ENCODE measurements around the gene DDX50. TPM values are rescaled to one million over a fixed set of nuclear protein-coding genes. Genes with fewer than 3 reads are reported as not detected.
A peak's percentile ranks its signal among the peaks of the same experiment; 100 is the strongest.
"Not testable (repeated sequence)": the region's sequence is repeated elsewhere in the genome, so short reads cannot be mapped to it uniquely, and the experiment has no call there.

DDX50 gene
- polyA plus RNA-seq, 1 experiment = 60.8 TPM

DNA sequence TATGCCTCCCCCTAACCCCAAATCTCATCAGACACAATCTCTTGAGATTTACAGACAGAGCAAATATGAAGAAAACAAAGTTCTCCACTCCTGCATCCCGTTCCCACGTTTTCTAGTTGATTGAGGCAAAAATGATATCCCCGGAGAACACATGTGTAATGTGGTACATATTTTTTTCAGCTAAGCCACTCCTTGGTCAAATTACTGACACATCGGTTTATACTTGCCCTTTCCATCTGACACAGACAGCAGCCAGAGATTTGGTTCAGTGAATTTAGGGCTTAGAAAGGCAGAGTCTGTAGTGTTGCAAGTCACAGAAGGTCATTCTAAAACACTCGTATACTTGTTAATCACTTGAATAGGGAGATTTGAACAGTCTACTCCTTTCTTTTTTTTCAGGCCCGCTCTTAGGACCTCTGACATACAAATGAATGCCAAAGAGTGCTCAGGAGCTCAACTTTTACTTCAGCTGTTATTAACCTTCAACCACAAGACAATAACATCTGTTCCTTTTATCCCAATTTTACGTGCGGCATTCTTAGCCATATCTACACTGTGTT lies 1.8 kb upstream of the DDX50 start:
- H3K27me3 ChIP-seq (ENCODE audit: control insufficient read depth, insufficient read depth, low read length) = no peaks in the 10 kb centered on the region
- no peak overlapping the region for H3K4me3 ChIP-seq (ENCODE audit: low read depth, low read length)
- no peaks in the 10 kb centered on the region; the same call in 1 of the 2 replicates for H3K9me3 ChIP-seq (ENCODE audit: control insufficient read depth, insufficient read depth, low read length)
- ChIA-PET CTCF (interaction anchor here (0.6 to 0.7 kb wide), 2 partner anchors 86 to 597 kb away, joined by 3 to 4 read pairs; no protein-coding TSS in a partner anchor), POLR2A (no interaction called here)
- no peak for DNase-seq (ENCODE audit: low read depth, low spot score)
- TF ChIP-seq, protein P1, sequence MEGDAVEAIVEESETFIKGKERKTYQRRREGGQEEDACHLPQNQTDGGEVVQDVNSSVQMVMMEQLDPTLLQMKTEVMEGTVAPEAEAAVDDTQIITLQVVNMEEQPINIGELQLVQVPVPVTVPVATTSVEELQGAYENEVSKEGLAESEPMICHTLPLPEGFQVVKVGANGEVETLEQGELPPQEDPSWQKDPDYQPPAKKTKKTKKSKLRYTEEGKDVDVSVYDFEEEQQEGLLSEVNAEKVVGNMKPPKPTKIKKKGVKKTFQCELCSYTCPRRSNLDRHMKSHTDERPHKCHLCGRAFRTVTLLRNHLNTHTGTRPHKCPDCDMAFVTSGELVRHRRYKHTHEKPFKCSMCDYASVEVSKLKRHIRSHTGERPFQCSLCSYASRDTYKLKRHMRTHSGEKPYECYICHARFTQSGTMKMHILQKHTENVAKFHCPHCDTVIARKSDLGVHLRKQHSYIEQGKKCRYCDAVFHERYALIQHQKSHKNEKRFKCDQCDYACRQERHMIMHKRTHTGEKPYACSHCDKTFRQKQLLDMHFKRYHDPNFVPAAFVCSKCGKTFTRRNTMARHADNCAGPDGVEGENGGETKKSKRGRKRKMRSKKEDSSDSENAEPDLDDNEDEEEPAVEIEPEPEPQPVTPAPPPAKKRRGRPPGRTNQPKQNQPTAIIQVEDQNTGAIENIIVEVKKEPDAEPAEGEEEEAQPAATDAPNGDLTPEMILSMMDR (IDR thresholded peaks at IDR 0.05; ENCODE audit: low read depth, low read length) = no peak
- H3K27ac ChIP-seq (ENCODE audit: low read depth, low read length) = no peak overlapping the region

- CTCF ChIA-PET = interaction anchor here (0.6 kb wide), 2 partner anchors 140 to 551 kb away, joined by 3 to 4 read pairs; no protein-coding TSS in a partner anchor
- peak overlapping the region; percentile 97 for H3K27ac ChIP-seq (ENCODE audit: low read depth, low read length)
- peak; percentile 29 for DNase-seq (ENCODE audit: low read depth, low spot score)
Observed at GRCh38 chr10:68900427-68901104, 549 bp upstream of the DDX50 start.

DNA sequence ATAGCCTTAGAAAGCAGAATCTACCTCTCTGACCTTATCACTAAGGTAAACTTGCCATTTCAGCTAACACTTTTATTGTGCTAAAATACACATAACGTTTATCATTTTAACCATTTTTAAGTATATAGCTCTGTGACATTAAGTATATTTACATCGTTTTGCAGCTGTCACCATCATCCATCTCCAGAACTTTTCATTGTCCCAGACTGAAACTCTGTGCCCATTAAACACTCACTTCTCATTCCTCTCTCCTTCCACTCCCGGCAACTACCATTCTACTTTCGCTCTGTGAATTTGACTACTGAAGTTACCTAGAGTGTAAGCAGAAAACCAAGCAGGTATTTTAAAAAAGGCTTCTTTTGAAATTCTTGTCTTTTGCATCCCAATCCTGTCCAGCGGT lies 1.3 kb downstream of the DDX50 start:
- no peaks in the 10 kb centered on the region for H3K27me3 ChIP-seq (ENCODE audit: control insufficient read depth, insufficient read depth, low read length)
- ChIA-PET POLR2A (no interaction called here), CTCF (no interaction called here)
- TF ChIP-seq, protein P1 (IDR thresholded peaks at IDR 0.05; ENCODE audit: low read depth, low read length) = no peak
- DNase-seq (ENCODE audit: low read depth, low spot score) = no peak
- H3K9me3 ChIP-seq (ENCODE audit: control insufficient read depth, insufficient read depth, low read length) = no peaks in the 10 kb centered on the region; the same call in 1 of the 2 replicates
- H3K27ac ChIP-seq (ENCODE audit: low read depth, low read length) = no peak overlapping the region
- peak overlapping the region; percentile 93 for H3K4me3 ChIP-seq (ENCODE audit: low read depth, low read length)

More at GRCh38 chr10:68900427-68901104, 549 bp upstream of the DDX50 start:
- no peaks in the 10 kb centered on the region; the same call in 1 of the 2 replicates for H3K9me3 ChIP-seq (ENCODE audit: control insufficient read depth, insufficient read depth, low read length)
- H3K27me3 ChIP-seq (ENCODE audit: control insufficient read depth, insufficient read depth, low read length) = no peaks in the 10 kb centered on the region
- TF ChIP-seq, protein P1 (IDR thresholded peaks at IDR 0.05; ENCODE audit: low read depth, low read length) = no peak
- H3K4me3 ChIP-seq (ENCODE audit: low read depth, low read length) = peak overlapping the region; percentile 93
- POLR2A ChIA-PET = interaction anchor here (0.6 to 1.1 kb wide), 5 partner anchors 22 to 95 kb away, joined by 3 to 9 read pairs (median 3); partner anchors contain the start of gene STOX1

DNA sequence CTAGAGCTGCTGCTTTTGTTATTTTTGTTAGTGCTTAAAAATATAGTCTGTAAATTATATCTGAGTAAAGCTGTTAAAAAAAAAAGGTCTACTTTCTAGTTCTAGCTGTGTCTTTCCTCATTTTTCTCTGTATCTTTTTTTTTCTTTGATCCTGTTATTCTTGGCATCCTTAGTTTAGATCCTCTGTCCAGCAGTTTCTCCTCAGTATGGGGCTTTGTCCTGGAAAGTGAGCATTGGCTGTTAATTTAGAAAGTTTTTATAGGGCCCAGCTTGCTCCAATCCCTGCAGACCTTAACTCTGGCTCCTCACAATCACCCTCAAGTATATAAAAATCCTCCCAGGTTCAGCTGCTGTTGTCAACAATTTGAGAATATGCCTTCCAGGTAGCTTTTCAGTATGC lies 23.5 kb downstream of the DDX50 start:
- no peaks in the 10 kb centered on the region for H3K27me3 ChIP-seq (ENCODE audit: control insufficient read depth, insufficient read depth, low read length)
- H3K27ac ChIP-seq (ENCODE audit: low read depth, low read length) = no peak overlapping the region
- CTCF ChIA-PET = interaction anchor here (1.2 kb wide), 1 partner anchor 27 kb away, joined by 3 read pairs; no protein-coding TSS in a partner anchor
- TF ChIP-seq, protein P1 (IDR thresholded peaks at IDR 0.05; ENCODE audit: low read depth, low read length) = no peak
- H3K4me3 ChIP-seq (ENCODE audit: low read depth, low read length) = no peak overlapping the region
- no peak for DNase-seq (ENCODE audit: low read depth, low spot score)
- POLR2A ChIA-PET = no interaction called here
- no peaks in the 10 kb centered on the region for H3K9me3 ChIP-seq (ENCODE audit: control insufficient read depth, insufficient read depth, low read length)

- TF ChIP-seq, protein P1 (IDR thresholded peaks at IDR 0.05; ENCODE audit: low read depth, low read length) = no peak
- no peak for DNase-seq (ENCODE audit: low read depth, low spot score)
- Histone ChIP-seq H3K27me3 (ENCODE audit: control insufficient read depth, insufficient read depth, low read length) (no peaks in the 10 kb centered on the region), H3K27ac (ENCODE audit: low read depth, low read length) (no peak overlapping the region), H3K9me3 (ENCODE audit: control insufficient read depth, insufficient read depth, low read length) (no peaks in the 10 kb centered on the region), H3K4me3 (ENCODE audit: low read depth, low read length) (no peak overlapping the region)
- ChIA-PET POLR2A (no interaction called here), CTCF (no interaction called here)
Observed at GRCh38 chr10:68925489-68925888, 24.4 kb downstream of the DDX50 start.

GRCh38 chr10:68929157-68929556 lies 28.0 kb downstream of the DDX50 start:
- H3K27ac ChIP-seq (ENCODE audit: low read depth, low read length); H3K4me3 ChIP-seq (ENCODE audit: low read depth, low read length); DNase-seq (ENCODE audit: low read depth, low spot score); CTCF ChIA-PET; POLR2A ChIA-PET; H3K9me3 ChIP-seq (ENCODE audit: control insufficient read depth, insufficient read depth, low read length); H3K27me3 ChIP-seq (ENCODE audit: control insufficient read depth, insufficient read depth, low read length): not testable (repeated sequence)

DNA sequence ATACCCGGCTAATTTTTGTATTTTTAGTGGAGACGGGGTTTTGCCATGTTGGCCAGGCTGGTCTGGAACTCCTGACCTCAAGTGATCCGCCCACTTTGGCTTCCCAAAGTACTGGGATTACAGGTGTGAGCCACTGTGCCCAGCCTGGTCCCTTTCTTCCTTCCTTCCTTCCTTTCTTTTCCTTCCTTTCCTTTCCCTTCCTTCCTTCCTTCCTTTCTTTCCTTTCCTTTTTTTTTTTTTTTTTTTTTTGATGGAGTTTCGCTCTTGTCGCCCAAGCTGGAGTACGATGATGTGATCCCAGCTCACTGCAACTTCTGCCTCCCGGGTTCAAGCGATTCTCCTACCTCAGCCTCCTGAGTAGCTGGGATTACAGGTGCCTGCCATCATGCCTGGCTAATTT lies 28.8 kb downstream of the DDX50 start:
- CTCF ChIA-PET = not testable (repeated sequence)

More for the DNA sequence above, 28.8 kb downstream of the DDX50 start:
- H3K9me3 ChIP-seq (ENCODE audit: control insufficient read depth, insufficient read depth, low read length); DNase-seq (ENCODE audit: low read depth, low spot score); H3K27ac ChIP-seq (ENCODE audit: low read depth, low read length); H3K27me3 ChIP-seq (ENCODE audit: control insufficient read depth, insufficient read depth, low read length); H3K4me3 ChIP-seq (ENCODE audit: low read depth, low read length): not testable (repeated sequence)
- POLR2A ChIA-PET = interaction anchor here (0.7 kb wide), 1 partner anchor 243 kb away, joined by 8 read pairs; no protein-coding TSS in a partner anchor

All from AG04450 (cell line).